GM23248 (cell line): Measurements from ENCODE around the gene RANGAP1. TPM values are rescaled to one million over a fixed set of nuclear protein-coding genes. Genes with fewer than 3 reads are reported as not detected.
A peak's percentile ranks its signal among the peaks of the same experiment; 100 is the strongest.

Experiments
- DNase-seq: peaks from one replicate; pipeline ENCODE4 v3.0.0-alpha.2; 2015
- H2AFZ ChIP-seq: fragments of 200-600 bp; sonication (generic); 2 replicates; pipeline ENCODE4 v1.6.1; 2016; ENCODE audit warnings: antibody characterized with exemption
- H3F3A ChIP-seq: fragments of 200-600 bp; sonication (generic); 2 replicates; pipeline ENCODE4 v1.6.1; 2016; ENCODE audit warnings: mild to moderate bottlenecking, antibody characterized with exemption, mixed run types; ENCODE audit not compliant: insufficient read depth
- H3K27ac ChIP-seq: fragments of 200-600 bp; sonication (generic); 2 replicates; pipeline ENCODE4 v1.5.1; 2016; ENCODE audit warnings: mild to moderate bottlenecking
- H3K27me3 ChIP-seq: fragments of 200-600 bp; sonication (generic); replicated peaks from 2 replicates; pipeline ENCODE4 v1.6.1; 2016; ENCODE audit warnings: mild to moderate bottlenecking; ENCODE audit not compliant: insufficient read depth
- H3K36me3 ChIP-seq: fragments of 200-600 bp; sonication (generic); 2 replicates; pipeline ENCODE4 v1.6.1; 2016; ENCODE audit warnings: low read depth, mild to moderate bottlenecking
- H3K4me1 ChIP-seq: fragments of 200-600 bp; sonication (generic); 2 replicates; pipeline ENCODE4 v1.6.1; 2016; ENCODE audit warnings: mild to moderate bottlenecking; ENCODE audit not compliant: insufficient read depth
- H3K4me2 ChIP-seq: fragments of 200-600 bp; sonication (generic); one replicate; pipeline ENCODE4 v1.6.1; 2016; ENCODE audit warnings: mild to moderate bottlenecking; ENCODE audit not compliant: unreplicated experiment
- H3K4me3 ChIP-seq: fragments of 200-600 bp; sonication (generic); 2 replicates; pipeline ENCODE4 v1.5.1; 2016; ENCODE audit warnings: mild to moderate bottlenecking
- H3K79me2 ChIP-seq: fragments of 200-600 bp; sonication (generic); 2 replicates; pipeline ENCODE4 v1.6.1; 2016; ENCODE audit warnings: mild to moderate bottlenecking; ENCODE audit not compliant: insufficient read depth
- H3K9ac ChIP-seq: fragments of 200-600 bp; sonication (generic); 2 replicates; pipeline ENCODE4 v1.6.1; 2016; ENCODE audit warnings: mild to moderate bottlenecking
- H3K9me2 ChIP-seq: fragments of 200-600 bp; sonication (generic); 2 replicates; pipeline ENCODE4 v1.6.1; 2016; ENCODE audit warnings: mixed run types, mild to moderate bottlenecking, moderate library complexity; ENCODE audit not compliant: insufficient read depth
- H3K9me3 ChIP-seq: fragments of 200-600 bp; sonication (generic); one replicate; pipeline ENCODE4 v1.6.1; 2017; ENCODE audit warnings: low read depth
- H4K20me1 ChIP-seq: fragments of 200-600 bp; sonication (generic); 2 replicates; pipeline ENCODE4 v1.6.0; 2016; ENCODE audit not compliant: insufficient read depth
- EZH2 ChIP-seq: fragments of 200-600 bp; sonication (generic); IDR thresholded peaks from 2 replicates; pipeline ENCODE4 v1.6.1; 2018; ENCODE audit warnings: antibody characterized with exemption, mild to moderate bottlenecking; ENCODE audit not compliant: insufficient read depth, poor library complexity, severe bottlenecking
- EZH2phosphoT487 ChIP-seq: fragments of 200-600 bp; sonication (generic); IDR thresholded peaks from 2 replicates; pipeline ENCODE4 v1.6.1; 2018; ENCODE audit warnings: antibody characterized with exemption, moderate library complexity, mild to moderate bottlenecking, low read depth; ENCODE audit not compliant: insufficient read depth
- WGBS, 2 experiments: methylation state at CpG; one replicate each; pipeline ENCODE4 v1.1.6; 2015 to 2017; ENCODE audit warnings: low lambda C conversion rate in 2 of 2, low coverage in 1 of 2; ENCODE audit errors: missing lambda C conversion rate in 2 of 2; 5-methylcytosine and 5-hydroxymethylcytosine counted together
- in situ Hi-C: fragments of 300-500 bp; cut with MboI; formaldehyde crosslinking; loops from 2 replicates; pipeline ENCODE4 v1.15.0; 2020
- microRNA-seq: library from miRNA; unstranded; fragments of <30 nt; microRNA quantifications from one replicate; pipeline ENCODE4, GENCODE V29; 2016; ENCODE audit warnings: borderline number of aligned reads
- polyA plus RNA-seq: library from polyadenylated mRNA; unstranded; fragments of >200 nt; fragmentation: Nextera tagmentation; extraction: Ambion mirVana; gene quantifications from 2 replicates; pipeline ENCODE4 v1.2.1, GENCODE V29; 2016
- small RNA-seq: library from RNA; depleted of rRNA; stranded (forward); fragments of <200 nt; gene quantifications from one replicate; pipeline ENCODE3, GENCODE V24; 2014; ENCODE audit warnings: low read depth, low replicate concordance
- total RNA-seq: library from RNA; depleted of rRNA; stranded (reverse); fragments of >200 nt; shearing (Covaris generic); gene quantifications from 2 replicates; pipeline ENCODE4 v1.2.3, GENCODE V29; 2014; rRNA removed

RANGAP1 gene
- total and polyA plus RNA-seq, 2 experiments from 2014 or later = 52.3 to 73.5 TPM

DNA sequence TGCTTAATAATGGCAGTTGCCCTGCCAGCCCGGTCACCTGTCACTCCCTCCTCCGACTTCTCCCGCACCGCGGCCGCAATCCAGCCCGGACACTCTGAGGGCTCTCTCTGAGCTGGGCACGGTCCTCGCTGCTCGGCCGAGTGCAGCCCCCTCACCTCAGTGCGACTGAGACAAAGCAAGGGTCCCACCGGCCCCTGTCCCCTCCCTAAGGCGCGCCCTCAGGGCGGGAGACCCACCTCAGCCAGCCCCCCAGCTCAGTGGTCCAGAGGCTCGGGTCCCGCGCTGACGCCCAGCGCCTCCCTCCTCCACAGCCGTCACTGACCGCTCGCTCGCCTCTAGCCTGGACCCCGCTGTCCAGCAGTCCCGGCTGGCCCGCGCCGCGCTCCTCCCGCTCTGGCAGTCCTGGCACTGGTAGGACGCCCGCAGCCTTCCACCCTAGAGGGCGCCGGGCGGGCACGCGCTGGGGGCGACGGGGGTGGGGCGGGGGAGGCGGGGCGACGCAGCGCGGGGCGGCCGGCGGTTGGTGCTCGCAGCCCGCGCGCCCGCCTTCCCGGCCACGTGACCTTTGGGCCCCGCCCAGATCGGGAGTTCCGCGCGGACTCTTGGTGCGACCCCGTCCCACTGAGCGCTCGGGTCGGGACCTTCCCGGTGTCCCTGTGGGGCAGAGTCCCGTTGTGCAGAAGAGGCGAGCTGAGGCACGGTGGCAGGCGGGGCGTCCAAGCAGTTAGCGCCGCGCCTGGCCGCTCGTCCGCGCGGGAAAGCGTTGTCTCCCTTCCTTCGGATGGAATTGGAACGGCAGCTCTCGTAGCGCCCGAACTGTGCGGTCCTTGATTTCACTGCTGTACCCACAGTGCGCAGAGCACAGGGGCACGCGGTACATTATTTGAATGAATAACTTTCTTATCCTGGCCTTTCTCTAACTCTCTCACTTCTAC is 88.7 kb downstream of the RANGAP1 start:
- Histone ChIP-seq H3K79me2 (no peaks in the 10 kb centered on the region), H2AFZ (peak overlapping the region; percentile 80), H3K9me2 (no peaks in the 10 kb centered on the region), H3K36me3 (no peaks in the 10 kb centered on the region), H3K27me3 (no peaks in the 10 kb centered on the region), H4K20me1 (no peaks in the 10 kb centered on the region), H3F3A (no peaks in the 10 kb centered on the region), H3K4me3 (peak overlapping the region; percentile 77), H3K4me1 (0 out of 2 replicates have a peak, but pooled peaks cover 6% of the 10 kb centered on the region), H3K4me2 (peak overlapping the region; percentile 77), H3K9ac (peak overlapping the region; percentile 3; the same call in 1 of the 2 replicates), H3K27ac (no peak overlapping the region), H3K9me3 (no peaks in the 10 kb centered on the region)
- DNase-seq = peak; percentile 87
- in situ Hi-C loops = no loop called here
- 1 to 2% methylated on average over 60 to 80 of the region's 91 CpGs for WGBS, 2 experiments
- no peak for TF ChIP-seq EZH2phosphoT487
- no peak for TF ChIP-seq EZH2

Small RNA genes lying within 50 kb of the gene (microRNA-seq; reads per million reads assigned to microRNA genes)
- gene MIR6889 = not detected

Small RNA genes lying within 50 kb of the gene (small RNA-seq; reads per million reads assigned to genes)
- not detected for gene MIR6889

Other genes starting within 250 kb of the RANGAP1 start
- gene EP300, start 193.6 kb downstream of the RANGAP1 start, total RNA-seq = 18.8 and 23.4 TPM in 2 replicates
- 11.4 and 11.6 TPM in 2 replicates for gene EP300, start 193.6 kb downstream of the RANGAP1 start, polyA plus RNA-seq
- 19.1 and 24.1 TPM in 2 replicates for gene L3MBTL2, start 80.9 kb downstream of the RANGAP1 start, total RNA-seq
- gene L3MBTL2, start 80.9 kb downstream of the RANGAP1 start, polyA plus RNA-seq = 16.8 and 16.9 TPM in 2 replicates
- 0.22 and 1.1 TPM in 2 replicates for gene CHADL, start 45.3 kb downstream of the RANGAP1 start, total RNA-seq
- gene CHADL, start 45.3 kb downstream of the RANGAP1 start, polyA plus RNA-seq = 0.30 and 0.88 TPM in 2 replicates
- 54.8 and 54.9 TPM in 2 replicates for gene ZC3H7B, start 15.3 kb upstream of the RANGAP1 start, total RNA-seq
- 5.3 and 5.4 TPM in 2 replicates for gene ZC3H7B, start 15.3 kb upstream of the RANGAP1 start, polyA plus RNA-seq
- gene TEF, start 95.8 kb upstream of the RANGAP1 start, total RNA-seq = 4.2 and 4.6 TPM in 2 replicates
- 2.2 and 2.8 TPM in 2 replicates for gene TEF, start 95.8 kb upstream of the RANGAP1 start, polyA plus RNA-seq
- gene TOB2, start 160.6 kb upstream of the RANGAP1 start, total RNA-seq = 29.0 and 35.7 TPM in 2 replicates
- gene TOB2, start 160.6 kb upstream of the RANGAP1 start, polyA plus RNA-seq = 29.6 and 31.1 TPM in 2 replicates
- gene PHF5A, start 182.5 kb upstream of the RANGAP1 start, total RNA-seq = 41.9 and 53.4 TPM in 2 replicates
- gene PHF5A, start 182.5 kb upstream of the RANGAP1 start, polyA plus RNA-seq = 13.1 and 13.7 TPM in 2 replicates
- 41.5 and 60.4 TPM in 2 replicates for gene ACO2, start 182.9 kb upstream of the RANGAP1 start, total RNA-seq
- 68.1 and 68.7 TPM in 2 replicates for gene ACO2, start 182.9 kb upstream of the RANGAP1 start, polyA plus RNA-seq